Stimulated activated CD4-positive, alpha-beta T cell treated with anti-CD3 and anti-CD28 coated beads, Interleukin-1b, Interleukin-23, amount 100 ng/mL, for 24 hours (primary cell): ENCODE measurements around the gene CMSS1.

Experiments
- DNase-seq, 4 experiments: peaks; one replicate each; pipeline ENCODE4 v3.0.0-alpha.2; 2020; ENCODE audit warnings: low read depth in 4 of 4, low spot score in 1 of 4

Gene CMSS1

GRCh38 chr3:99817437-99818240, at the start of gene CMSS1:
TSS of gene CMSS1 (plus strand) at chr3:99817862.
- peak; percentile 92 to 96 (median 95) for DNase-seq

- DNase-seq, result no peak
Measured at GRCh38 chr3:99768126-99768525, 49.5 kb upstream of the CMSS1 start.

GRCh38 chr3:99768808-99769501, 48.7 kb upstream of the CMSS1 start:
- no peak for DNase-seq

DNA sequence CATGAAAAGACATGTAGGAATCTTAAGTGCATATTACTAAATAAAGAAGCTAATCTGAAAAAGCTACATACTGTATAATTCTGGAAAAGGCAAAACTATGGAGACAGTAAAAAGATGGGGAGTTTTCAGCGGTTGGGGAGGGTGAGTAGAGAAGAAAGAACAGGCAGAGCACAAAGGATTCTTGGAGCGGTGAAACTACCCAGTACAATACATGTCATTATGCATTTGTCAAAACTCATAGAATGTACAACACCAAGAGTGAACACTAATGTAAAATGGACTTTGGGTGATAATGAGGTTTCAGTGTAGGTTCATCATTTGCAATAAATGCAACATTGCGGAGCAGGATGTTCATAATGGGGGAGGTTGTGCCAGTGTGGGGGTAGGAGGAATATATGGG, 45.5 kb upstream of the CMSS1 start:
- DNase-seq, result no peak

GRCh38 chr3:99772671-99773070, 45.0 kb upstream of the CMSS1 start:
- no peak for DNase-seq

- DNase-seq, result no peak
Measured at GRCh38 chr3:99774467-99774866, 43.2 kb upstream of the CMSS1 start.

- no peak for DNase-seq
Measured at GRCh38 chr3:99776516-99777209, 41.0 kb upstream of the CMSS1 start.

GRCh38 chr3:99777210-99777549, 40.5 kb upstream of the CMSS1 start:
- no peak for DNase-seq

GRCh38 chr3:99777708-99778107, 40.0 kb upstream of the CMSS1 start:
- no peak for DNase-seq

GRCh38 chr3:99780749-99781148, 36.9 kb upstream of the CMSS1 start:
- DNase-seq, result no peak

- no peak for DNase-seq
Measured at GRCh38 chr3:99781761-99782160, 35.9 kb upstream of the CMSS1 start.

DNA sequence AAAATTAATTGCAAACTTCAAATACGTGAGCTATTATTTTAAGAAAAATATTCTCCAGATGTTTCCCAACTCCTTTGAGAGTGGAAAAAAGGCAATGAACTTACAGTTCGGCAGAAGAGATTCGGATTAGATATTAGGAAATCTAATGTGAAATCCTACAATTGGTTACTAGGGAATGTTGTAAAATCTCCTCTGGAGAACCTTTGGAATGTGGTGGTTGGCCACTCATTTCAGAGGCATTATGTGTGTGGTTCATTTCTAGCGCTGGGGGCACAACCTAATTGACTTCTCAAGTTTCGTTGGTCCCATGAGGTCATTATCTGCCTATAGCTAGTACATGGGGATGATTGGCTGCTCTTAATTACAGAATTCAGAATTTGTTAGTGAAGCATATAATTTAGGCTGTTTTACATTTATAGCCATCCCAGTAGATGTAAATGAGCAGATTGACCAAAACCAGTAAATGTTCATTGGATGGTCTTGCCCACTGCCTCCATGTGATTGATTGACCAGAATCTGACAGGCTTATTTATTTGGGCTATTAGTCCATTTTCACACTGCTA, 34.6 kb upstream of the CMSS1 start:
- no peak for DNase-seq

- no peak for DNase-seq
Measured at GRCh38 chr3:99789011-99789721, 28.5 kb upstream of the CMSS1 start.

- DNase-seq, result no peak
Measured at GRCh38 chr3:99794485-99794884, 23.2 kb upstream of the CMSS1 start.

- no peak for DNase-seq
Measured at GRCh38 chr3:99795573-99795972, 22.1 kb upstream of the CMSS1 start.

- no peak for DNase-seq
Measured at GRCh38 chr3:99799422-99799821, 18.2 kb upstream of the CMSS1 start.

DNA sequence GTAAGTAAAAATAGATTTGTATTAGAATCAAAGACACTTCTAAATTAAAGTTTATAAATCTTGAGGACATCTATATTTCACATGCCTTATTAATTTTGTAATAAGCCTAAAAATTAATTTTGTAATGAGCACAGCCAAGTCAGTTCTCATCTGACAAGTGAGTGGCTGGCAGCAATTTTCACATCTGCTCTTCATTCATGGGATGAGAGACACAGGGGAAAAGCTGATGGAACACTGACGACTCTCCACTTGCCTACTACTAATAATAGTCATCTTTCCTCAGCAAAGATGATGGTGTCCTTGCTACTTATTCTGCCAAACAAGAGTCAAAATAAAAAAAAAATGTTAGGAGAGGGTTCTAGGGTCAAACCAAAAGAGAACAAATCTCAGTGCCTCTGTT, 14.4 kb upstream of the CMSS1 start:
- DNase-seq, result no peak

DNA sequence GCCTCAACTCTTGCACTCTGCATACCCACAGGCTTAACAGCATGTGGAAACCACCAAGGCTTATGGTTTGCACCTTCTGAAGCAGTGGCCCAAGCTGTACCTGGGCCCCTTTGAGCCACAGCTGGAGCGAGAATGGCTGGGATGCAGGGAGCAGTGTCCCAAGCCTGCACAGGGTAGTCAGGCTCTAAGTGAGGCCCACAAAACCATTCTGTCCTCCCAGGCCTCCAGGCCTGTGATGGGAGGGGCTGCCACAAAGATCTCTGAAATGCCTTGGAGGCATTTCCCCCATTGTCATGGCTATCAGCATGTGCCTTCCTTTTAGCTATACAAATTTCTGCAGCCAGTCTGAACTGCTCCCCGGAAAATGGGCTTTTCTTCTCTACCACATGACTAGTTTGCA, 12.5 kb upstream of the CMSS1 start:
- no peak for DNase-seq

DNA sequence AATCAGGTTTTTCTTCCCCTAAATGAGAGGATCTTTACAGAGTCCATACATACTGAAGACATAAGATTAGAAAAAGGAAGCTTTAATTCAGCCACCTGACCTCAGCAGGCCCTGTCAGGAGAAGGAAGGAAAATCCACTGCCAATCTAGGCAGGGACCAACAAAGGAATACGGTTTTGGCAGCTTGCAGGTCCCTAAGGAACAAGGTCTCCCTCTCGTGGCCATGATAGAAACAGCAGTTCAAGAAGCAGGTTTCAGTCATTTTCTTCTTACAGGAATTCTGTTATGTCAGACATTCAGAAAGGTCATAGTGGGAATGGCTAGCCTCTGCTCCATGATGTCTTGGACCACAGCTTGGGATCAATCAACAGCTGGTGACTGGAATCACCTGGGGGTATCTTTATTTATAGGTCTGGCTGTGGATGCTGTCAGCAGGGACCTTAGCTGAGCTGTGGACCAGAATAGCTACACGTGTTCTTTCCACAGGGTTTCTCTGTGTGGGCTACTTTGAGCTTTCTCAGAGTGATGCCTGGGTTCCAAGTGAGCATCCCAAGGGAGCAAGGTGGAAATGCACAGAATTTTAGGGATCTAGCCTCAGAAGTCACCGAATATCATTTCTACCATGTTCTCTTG, 9.4 kb upstream of the CMSS1 start:
- no peak for DNase-seq

DNA sequence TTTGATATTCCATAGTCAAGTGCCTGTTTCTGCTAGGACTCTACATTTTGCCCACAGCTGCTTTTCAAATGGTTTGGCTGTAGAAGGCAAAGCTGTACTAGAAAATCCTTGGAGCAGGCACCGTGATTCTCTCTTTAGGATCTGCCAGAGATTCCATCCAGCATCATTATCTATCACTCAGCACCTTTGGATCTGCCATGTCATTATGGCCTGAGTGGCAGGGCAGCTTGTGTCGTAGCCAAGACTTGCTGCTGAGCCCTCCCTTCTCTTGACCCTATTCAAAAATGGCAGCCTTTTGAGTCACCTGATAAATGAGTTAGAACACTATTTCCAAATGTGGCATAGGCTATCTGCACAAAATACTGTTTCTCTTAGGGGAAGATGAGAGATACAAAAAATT, 8.1 kb upstream of the CMSS1 start:
- no peak for DNase-seq

GRCh38 chr3:99810403-99810802, 7.3 kb upstream of the CMSS1 start:
- no peak for DNase-seq
